ENCODE results near the gene AGER.

The AGER gene

DNA sequence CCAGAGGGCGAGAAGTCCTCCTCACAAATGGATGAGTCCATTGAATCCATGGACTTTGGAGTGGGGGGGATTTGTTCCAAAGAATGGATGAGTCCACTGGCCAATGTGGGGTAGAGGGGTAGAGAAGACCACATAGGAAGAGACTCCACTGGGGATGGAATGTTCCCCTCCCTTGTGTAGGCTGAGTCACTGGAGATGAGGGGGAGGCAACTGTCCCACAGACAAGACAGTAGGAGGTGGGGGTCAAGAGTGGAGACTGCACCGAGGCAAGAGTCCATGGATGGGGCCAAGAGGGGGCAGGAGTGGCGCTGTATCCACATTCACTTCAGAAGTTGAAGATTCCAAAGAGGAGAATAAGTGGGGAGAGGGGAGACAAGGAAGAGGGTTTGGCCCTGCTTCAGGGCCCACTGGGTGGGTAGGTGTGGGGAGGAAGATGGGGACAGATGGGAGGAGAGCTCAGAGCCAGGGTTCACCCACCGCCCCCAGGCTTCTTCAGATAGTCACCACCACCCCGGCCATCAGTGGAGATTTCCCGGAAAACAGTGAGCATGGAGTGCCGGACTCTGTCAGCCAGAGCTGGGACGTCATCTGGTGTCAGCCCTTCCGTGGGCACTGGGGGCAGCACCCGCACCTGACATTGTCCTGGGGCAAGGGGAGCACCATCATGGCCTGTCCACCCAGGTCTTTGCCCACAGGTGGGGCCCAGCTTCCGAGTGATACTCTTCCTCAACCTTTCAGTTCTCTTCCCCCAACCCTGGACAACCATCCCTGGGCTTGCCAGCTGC, 15.1 kb downstream of the AGER start:
- no peak for DNase-seq (ENCODE audit: low read depth)

- no peak for DNase-seq (ENCODE audit: low read depth)
Measured at GRCh38 chr6:32168350-32168749, 15.7 kb downstream of the AGER start.

- DNase-seq (ENCODE audit: low read depth) = no peak
Measured at GRCh38 chr6:32167761-32168262, 16.2 kb downstream of the AGER start.

DNA sequence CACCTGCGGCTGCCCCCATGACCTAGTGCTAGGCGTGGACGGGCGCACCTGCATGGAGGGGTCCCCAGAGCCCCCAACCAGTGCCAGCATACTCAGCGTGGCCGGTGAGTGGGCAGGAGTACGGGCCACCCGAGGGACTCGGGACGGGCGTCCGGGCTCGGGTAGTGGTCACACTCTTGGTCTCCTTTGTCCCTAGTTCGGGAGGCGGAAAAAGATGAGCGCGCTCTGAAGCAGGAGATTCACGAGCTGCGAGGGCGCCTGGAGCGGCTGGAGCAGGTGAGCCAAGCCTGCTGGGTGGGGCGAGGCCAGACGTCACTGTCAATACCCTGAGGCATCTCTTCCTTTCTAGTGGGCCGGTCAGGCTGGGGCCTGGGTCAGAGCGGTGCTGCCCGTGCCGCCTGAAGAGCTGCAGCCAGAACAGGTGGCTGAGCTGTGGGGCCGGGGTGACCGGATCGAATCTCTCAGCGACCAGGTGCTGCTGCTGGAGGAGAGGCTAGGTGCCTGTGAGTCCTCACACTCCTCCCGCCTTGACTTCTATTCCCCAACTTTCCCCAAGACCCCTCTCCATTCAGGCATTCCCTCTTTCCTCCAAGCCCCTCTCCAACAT, 16.8 kb downstream of the AGER start:
- DNase-seq (ENCODE audit: low read depth) = no peak

DNA sequence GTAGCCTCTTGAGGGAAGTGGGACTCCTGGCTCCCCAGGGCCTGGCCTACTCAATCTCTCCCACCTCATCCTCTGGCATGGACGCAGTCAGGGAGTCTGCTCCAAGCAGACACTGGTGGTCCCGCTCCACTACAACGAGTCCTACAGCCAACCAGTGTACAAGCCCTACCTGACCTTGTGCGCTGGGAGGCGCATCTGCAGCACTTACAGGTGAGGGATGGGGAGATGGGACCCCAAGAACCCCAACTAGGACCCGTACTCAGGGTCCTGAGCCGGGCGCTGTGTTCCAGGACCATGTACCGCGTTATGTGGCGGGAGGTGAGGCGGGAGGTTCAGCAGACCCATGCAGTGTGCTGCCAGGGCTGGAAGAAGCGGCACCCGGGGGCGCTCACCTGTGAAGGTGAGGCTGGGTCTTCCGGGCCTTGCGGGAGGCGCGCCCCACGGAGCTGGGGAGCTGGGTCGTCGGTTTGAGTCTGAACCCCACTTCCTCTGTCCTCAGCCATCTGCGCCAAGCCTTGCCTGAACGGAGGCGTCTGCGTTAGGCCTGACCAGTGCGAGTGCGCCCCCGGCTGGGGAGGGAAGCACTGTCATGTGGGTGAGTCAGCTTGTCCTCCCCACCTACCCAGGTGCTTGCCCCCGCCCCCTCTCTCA, 17.5 kb downstream of the AGER start:
- no peak for DNase-seq (ENCODE audit: low read depth)

DNA sequence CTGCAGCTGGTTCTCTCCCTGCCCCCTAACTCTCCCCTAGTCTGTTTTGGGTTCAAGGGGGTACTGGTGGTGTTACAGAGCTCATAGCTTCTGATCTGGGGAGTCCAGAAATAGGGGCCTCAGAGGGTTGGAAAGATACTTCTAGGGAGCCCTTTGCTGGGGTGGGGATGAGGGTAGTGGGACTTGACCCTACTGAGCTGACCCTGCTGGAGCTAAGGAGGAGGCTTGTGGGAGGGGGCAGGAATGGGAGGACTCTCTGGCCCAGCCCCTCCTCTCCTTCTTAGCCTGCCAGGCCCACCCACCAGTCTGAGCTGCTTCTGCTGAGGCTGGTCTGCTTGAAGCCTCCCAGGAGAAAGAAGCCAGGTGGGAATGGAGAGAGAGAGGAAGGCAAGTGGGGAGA, 19.8 kb downstream of the AGER start, which contains the start of gene EGFL8:
Gene EGFL8 (plus strand): TSS at position 301 of the 400 bp plus-strand sequence. CDS start 1,571 bp downstream, outside the sequence.
- no peak for DNase-seq (ENCODE audit: low read depth)

DNA sequence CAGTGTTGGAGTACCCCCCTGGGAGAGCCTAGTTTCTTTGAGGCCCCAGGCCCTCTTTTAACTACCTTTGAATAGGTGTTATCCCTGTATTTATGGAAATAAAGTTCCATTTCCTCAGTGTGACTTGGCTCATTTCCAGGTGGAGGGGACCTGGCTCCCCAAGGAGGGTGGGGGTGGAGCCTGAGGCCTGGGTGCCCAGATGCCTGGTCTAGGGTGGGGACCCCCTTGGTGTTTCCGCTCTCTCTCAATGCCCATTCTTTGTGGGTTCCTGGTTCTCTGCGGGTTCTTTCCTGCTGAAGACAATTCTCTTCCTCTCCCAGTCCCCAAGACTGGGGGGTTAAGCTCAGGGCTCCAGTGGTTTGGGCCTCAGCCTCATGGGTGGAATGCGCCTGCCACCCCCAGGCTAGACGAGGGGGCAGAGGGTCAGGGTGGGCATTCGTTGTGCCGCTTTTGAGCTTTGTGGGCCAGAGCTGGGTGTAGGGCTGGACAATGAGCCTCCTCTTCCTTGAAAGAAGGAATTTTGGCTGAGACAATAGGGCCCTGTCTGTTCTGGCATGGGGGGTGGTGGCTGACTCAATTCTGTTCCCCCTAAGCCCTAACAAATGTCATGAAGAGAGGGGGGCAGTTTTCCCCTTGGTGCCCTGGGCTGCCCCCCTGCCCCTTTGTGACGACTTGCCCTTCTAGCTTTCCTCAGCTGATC, 20.3 kb downstream of the AGER start:
- DNase-seq (ENCODE audit: low read depth) = no peak

GRCh38 chr6:32158052-32158451, 26.0 kb downstream of the AGER start:
- DNase-seq (ENCODE audit: low read depth) = no peak

DNA sequence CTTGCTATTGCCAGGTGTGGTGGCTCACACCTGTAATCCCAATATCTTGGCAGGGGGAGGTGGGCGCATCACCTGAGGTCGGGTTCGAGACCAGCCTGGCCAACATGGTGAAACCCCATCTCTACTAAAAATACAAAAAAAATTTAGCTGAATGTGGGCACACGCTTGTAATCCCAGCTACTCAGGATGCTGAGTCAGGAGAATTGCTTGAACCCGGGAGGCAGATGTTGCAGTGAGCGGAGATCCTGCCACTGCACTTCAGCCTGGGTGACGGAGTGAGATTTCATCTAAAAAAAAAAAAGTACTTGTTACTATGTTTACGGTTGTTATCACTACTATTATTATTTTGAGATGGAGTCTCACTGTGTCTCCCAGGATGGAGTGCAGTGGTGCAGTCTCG, 27.2 kb downstream of the AGER start:
- DNase-seq (ENCODE audit: low read depth) = no peak

- no peak for DNase-seq (ENCODE audit: low read depth)
Measured at GRCh38 chr6:32154514-32155161, 29.4 kb downstream of the AGER start.

DNA sequence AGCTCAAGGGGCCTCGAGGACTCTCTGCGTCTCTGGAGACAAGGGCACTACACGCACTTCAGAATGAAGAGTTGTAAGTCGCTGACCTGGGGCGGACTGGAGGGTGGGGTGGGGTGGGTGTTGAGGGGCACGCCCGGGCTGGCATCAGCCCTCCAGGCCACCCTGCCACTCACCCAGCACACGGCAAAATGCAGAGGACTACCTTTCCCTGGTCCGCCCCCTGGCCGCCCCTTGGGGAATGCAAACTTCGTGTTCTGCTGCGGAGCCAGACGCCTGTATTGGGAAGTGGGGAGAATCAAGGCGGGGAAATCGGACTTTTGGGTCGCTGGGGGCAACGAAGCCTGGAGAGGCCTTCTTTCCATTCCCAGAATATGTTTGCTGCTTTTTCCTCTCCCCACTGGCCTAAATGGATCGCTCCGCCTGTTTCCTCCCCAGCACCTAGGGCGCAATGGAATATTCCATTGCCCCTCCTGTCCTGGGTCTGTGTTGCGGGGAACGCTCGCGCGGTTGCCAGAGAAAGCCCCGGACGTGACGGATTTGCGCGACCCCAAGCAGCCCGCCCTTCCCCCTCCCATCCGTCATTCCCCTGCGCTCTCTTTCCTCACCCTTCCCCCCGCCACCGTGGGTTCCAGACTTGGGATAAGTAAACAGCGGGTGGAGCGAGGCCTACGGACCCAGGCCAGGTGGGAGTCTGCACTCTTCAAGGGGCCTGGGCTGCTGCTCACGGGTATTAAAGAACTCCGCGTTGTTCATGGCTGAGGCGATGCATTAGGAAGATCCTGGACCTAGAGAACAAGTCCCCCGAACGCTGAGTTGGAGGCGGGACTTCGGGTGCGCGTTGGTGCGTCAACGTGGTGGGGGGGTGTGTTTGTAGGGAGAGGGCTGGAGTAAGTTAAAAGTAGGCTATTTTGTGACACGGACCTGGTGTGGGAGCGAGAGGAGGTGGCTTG, 30.2 kb downstream of the AGER start, which contains the start of gene PPT2:
Gene PPT2 (plus strand): TSS at position 578 of the 950 bp plus-strand sequence. CDS start 454 bp downstream, outside the sequence.
- DNase-seq (ENCODE audit: low read depth) = peak; percentile 41

GRCh38 chr6:32152769-32153563, 31.1 kb downstream of the AGER start:
- no peak for DNase-seq (ENCODE audit: low read depth)

- no peak for DNase-seq (ENCODE audit: low read depth)
Measured at GRCh38 chr6:32151863-32152768, 31.9 kb downstream of the AGER start, which contains the start of gene PRRT1. TSS of gene PRRT1 (minus strand) at chr6:32151939. CDS start at chr6:32151827, 112 bp downstream.

DNA sequence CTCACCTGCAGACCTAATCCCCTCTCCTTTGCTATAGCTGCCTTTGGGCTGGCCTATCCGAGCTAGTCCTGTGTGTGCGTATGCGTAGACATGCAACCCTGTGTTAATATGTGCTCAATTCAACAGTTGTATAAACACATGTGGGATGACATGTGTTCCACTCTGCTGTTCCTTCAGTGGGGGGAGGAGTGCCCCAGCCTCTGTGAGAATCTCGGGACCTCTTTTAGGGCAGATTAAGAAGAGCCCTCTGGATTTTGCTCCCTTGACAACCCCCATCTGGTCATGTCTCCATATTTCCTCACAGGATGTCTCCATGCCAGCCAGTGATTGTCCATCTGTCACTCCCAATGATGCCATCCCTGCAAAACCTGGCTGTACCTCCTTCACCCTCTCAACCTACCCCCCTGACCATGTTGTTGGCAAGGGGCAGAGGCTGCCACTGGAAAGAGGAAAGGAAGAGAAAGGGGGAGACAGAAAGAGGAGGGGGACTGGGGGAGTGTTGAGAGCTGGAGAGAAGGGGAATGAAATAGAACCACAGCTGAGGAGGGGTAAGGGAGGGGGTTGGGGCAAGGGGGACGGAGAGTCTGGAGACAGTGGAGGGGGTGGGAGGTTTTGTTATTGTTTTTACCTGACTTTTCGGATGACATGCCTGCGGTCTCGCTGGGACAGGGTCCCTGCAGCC, 32.7 kb downstream of the AGER start:
- no peak for DNase-seq (ENCODE audit: low read depth)

DNA sequence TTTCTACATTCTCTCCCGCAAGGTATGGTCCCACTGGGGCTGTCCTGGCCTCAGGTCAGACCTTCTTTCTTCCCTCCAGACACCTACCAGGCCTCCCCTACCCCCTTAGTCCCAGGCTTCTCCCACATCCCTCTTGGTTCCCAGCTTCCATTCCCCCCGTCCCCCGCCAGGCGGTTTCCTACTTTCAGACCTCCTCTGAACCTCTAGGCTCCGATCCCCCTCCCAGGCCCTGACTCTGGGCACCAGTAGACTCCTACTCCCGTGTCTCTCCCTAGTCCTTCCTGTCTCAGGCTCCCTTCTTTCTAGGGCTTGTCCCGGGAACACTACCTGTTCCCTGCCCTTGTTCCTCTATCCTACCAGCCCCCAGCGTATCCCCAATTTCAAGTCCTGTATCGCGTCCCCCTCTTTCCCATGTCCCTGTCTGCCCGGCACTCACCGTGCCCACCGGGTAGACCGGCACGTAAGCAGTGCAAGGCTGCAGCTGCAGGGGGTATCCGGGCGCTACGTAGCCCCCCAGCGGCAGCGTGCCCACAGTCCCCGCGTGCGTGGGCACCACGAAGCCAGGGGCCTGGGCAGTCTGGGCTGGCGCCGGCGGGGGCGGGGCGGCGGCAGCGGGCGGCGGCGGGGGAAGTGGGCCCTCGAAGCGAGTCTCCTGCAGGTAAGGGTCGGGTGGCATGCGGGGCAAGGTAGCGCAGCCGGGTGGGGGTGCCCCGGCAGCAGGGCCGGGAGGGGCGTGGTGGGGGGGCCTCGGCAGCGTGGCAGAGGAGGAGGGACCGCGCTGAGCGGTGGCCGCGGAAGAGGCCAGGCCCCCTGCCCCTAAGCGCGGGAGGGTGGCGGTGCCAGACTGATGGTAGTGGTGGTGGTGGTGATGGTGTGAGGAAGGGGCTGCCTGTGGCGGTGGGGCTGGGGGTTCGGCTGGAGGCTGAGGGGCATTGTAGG, 33.9 kb downstream of the AGER start:
- no peak for DNase-seq (ENCODE audit: low read depth)

DNA sequence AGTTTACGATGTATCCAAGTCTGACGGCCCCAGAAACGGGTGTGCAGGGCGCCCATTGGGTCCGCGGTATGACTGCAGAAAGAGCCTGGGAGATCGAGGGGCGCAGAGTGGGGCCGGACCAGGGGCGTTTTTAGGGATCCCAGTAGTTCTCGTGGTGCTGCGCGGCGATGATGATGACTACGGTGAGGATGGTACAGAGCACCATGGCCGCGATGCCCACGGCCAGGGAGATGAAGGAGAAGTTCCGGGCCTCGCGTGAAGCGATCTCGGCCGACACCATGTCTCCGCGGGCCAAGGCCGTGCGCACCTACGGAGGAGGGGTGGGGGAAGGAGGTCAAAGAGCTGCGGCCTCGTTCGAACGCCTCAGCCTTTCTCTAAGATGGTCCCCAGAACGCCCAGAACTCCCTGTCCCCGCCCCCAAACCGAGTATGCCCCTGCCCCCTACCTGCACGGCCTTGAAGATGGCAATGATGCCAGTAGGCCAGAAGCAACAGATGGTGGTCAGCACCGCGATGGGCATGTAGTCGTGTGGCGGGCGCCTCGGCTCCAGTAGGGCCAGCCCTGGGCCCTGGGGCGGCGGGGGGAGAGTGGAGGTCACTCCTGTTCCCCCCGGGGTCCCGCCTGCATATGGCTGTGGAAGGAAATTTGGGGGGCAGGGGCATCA, 34.8 kb downstream of the AGER start:
- DNase-seq (ENCODE audit: low read depth) = no peak
